ENCODE results near the gene RNGTT.

Gene RNGTT

DNA sequence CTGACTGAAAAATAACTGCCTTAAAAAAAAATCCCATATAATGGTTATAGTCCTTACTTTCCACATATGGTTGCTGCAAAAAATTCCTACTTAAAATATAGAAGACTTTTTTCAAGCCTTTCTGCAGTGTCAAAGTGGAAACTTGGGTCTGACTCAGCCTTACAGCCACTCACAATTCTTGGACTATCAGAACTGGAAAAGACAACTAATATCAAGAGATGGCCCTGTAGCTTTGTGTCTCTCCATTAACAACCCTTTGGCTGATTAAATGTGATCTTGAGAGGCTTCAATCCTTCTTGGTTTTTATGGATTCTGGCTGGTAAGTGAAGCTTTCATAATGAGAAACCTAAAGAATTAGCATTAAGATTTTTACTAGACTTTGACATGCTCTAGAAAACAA, 307.8 kb downstream of the RNGTT start:
- no peak for DNase-seq (ENCODE audit: low read depth in 2 of 2)

DNA sequence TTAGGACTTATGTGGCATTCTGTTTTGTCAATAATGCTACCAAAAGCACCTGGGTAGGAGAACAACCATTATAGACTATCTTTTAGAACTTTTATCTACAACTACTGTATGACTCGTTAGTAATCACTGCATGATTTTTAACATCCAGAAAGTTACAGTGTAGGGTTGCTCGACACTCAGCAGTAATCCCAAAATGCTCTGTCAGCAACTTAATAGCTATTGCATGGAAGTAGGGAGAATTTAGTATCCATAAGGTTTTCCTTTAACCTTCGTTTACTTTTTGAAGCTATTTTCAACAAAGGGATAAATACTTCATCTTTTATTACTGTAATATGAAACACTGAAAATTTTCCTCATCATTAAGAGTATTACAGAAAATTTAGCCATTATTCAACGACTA, 309.5 kb downstream of the RNGTT start:
- no peak for DNase-seq (ENCODE audit: low read depth in 2 of 2)

DNA sequence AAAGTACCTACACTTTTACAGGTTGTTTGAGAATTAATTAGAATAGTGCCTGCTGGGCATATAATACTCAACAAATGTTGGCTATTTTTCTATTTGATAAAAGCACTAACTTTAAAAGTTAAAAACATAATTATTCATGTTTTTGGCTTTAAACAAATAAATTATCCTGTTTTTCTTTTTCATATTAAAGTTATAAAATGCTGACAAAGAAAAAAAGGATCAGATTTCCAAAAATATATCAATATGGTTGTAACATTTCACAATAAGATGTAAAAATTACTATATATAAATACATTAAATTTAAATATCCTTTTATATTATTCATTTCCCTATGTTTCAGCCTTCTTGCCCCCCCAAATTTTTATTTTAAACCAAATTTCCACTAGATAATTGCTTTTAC, 312.0 kb downstream of the RNGTT start:
- no peak for DNase-seq (ENCODE audit: low read depth in 2 of 2)

DNA sequence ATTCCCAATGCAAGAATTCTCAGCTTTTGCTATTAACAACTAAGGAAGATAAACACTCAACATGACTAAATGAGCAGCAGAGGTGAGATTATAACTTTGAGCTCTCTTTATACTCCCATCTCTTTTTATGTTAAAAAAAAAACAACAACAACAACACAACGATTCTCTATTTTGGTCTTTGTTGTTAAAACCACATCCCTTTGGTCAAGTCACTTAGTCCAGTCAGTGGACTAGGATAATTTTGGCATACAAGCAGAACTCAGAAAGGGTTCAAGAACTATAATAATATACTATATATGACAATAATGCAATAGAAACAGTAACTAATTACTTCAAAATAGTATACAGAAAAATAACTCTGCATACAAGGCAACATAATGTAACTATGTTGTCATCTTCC, 312.4 kb downstream of the RNGTT start:
- no peak for DNase-seq (ENCODE audit: low read depth in 2 of 2)

DNA sequence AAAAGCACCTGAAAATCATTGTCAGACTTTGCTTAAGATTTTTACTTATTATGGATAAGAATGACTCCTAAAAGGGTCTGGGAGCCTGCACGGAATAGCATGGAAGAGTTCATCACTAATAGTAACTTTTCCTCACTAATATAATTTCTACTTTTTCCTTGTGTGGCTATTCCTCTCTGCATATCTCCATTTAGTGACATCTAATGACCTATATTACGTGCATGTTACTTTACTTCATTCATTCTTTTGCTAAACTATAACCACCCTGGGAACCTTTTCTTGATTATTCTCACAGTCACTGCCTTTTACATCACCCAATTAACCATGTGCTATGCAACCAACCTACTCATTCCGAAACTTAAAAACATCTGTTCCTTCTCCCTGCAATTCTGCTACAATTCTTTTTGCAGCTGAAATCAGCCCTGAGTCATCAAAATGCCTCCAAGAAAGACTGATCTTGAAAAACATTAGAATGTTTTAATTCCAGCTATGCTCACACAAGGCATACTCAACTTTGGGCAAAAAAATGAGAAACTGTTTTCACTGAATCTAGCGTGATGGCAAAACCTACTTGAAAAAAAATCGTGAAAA, 313.3 kb downstream of the RNGTT start:
- no peak for DNase-seq (ENCODE audit: low read depth in 2 of 2)

DNA sequence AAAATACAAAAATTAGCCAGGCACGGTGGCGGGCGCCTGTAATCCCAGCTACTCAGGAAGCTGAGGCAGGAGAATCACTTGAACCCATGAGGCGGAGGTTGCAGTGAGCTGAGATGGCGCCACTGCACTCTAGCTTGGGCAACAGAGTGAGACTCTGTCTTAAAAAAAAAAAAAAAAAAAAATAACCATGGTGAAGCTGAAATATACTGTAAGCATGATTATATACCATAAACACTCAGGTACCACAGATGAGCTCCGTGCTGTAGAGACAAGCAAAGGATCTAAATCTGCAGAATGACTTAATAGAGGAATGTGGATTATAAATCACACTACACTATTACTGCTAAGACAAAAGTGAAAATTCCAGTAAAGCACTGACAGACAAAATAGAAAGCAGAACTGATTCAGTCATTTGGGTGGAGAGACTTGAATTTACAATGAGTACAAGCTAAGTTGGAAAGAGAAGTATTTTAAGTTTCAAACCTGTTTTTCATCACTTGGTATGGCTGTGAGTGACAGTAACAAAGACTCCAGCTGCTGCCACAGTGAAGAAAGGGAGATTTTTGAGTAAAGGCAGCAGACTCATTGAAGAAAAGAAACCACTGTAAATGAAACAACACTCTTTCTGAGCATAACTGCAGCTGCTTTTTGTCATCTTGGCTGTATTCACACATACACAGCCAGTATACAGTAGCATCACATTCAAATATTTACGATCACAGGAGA, 322.1 kb downstream of the RNGTT start:
- no peak for DNase-seq (ENCODE audit: low read depth in 2 of 2)

DNA sequence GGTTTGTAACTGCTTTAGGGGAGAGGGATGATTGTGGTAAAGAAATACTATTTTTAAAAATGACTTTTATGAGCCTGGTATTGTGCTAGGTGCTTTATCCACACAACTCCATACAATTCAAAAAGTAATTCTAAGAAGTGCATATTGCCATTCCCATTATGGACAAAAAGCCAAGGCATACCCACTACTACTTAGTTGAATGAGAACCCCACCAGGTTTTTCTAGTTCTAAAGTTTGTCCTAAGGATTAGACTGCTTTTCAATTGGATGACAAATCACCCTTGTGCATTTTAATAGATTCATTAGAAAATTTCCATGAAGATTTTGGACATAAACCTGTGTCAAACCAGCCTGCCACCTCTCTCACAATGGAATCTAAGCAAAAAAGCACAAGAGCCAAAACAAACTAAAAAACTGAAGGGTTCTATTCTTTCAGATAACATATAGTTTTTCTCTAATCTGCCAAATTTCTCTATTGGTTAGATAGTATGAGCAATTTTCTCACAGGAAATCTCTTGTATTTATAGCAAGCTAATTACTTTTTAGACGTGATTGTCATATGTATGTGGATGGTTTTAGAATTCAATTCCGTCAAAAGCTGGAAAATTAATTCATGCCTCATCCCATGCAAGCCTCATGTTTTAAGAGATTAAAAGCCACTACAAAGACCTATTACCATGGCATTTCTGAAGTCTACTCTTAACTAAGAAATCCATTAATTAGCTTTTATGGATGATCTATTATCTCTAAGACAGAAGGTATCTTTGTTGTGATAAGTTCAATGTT, 325.5 kb downstream of the RNGTT start:
- DNase-seq (ENCODE audit: low read depth in 2 of 2) = no peak

DNA sequence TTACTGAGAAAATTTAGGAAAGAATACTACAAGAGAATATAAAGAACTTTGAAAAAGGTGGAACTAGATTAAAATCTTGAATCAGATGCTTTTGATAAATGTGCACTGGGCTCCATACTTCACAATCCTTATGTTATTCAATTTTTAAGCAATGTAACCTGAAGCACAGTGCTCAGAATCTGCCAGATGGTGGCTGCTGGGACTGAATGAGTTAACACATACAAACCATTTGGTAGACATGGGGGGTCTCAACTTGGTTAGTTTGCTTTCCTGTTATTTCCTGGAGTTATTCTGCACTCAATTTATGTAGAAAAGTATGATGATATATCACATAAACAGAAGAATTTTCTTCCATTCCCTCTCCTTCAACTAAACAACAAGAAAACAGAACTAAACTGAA, 326.5 kb downstream of the RNGTT start:
- DNase-seq (ENCODE audit: low read depth in 2 of 2) = no peak

DNA sequence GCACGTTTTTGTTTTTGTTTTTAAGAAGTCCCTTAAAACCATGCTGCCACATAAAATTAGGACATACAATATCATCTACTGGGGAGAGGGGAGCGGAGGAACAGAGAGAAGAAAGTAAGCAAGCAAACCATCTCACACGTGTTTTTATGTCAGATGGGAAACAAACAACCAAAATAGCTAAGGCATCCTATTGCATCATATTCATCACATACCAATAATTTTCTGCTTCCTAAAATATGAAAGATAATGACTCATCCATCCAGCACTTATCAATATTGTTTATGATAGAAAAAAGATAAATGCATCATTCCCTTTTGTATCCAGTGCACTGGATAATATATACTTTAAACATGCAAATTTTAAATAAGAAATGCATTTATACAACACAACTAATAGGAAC, 329.6 kb downstream of the RNGTT start:
- no peak for DNase-seq (ENCODE audit: low read depth in 2 of 2)

DNA sequence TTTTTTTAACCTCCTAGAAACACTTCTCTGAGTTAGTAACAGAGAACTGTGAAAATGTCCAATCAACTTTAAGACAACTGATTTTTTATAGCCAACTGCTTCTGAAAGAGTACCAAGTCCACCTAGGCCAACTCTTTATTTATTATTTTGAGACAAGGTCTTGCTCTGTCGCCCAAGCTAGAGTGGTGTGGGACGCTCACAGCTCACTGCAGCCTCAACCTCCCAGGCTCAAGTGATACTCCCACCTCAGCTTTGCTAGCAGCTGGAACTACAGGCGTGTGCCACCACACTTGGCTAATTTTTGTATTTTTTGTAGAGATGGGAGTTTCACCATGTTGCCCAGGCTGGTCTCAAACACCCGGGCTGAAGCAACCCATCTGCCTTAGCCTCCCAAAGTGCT, 331.6 kb downstream of the RNGTT start:
- no peak for DNase-seq (ENCODE audit: low read depth in 2 of 2)

DNA sequence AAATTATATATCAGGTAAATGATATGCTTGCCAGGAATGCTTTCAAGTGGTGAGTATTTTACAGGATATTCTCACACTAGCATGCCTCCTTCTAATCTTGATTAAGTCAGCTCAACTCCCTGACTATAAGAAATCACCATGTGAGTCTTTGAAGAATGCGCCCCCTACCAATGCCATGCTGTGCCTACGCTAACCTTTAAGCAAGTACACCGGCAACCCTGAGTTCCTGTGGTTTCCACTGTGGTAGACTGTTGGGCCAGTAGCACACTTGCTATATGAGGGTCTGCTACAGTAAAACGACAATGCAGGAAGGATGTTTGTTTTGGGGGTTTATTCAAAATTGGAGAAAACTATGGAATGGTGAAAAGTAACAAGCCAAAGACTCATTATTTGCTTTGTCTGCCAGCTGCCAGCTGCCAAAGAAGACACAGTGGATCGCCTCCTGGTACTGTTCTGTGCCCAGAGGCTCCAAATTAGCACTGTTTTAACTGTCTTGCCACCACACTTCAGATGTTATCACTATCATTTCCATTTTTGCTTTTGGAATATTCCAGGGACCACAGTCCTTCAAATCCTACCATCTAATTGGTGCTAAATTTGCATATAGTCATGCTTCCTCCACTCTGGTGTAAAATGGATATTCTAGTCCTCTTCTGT, 333.5 kb downstream of the RNGTT start:
- DNase-seq (ENCODE audit: low read depth in 2 of 2) = no peak

DNA sequence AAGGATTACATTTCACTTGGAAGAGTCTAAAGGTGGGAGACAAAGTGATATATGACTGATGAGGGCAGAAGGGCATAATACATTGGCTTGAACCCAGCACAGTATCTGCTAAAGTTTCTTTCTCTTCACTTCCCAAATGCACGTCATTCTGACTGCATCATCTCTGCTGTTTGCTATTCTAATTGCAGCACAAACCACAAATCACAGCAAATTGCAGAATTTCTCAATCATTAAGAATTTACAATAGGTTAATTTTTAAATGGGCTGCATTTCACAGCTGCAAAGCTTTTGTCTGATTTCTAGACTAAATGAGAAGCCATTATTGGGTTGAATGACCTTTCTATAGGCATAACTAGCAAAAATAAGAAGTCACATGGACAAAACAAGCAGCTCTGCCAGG, 337.0 kb downstream of the RNGTT start:
- no peak for DNase-seq (ENCODE audit: low read depth in 2 of 2)

DNA sequence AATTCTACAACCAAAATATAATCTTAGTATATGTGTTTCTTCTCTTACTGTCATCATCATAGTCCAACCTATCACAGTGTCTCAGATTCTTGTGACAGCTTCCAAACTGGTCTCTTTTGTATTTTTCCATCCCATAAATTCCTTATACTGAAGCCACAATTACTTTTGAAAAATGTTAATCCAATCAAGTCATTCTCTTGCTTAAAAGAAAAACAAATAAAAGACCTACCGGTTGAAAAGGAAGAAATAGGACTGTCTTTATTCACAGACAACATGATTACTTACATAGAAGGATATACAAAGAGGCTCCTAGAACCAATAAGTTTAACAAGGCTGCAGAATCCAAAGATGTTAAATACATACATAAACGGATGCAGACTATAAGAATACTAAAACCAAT, 339.9 kb downstream of the RNGTT start:
- no peak for DNase-seq (ENCODE audit: low read depth in 2 of 2)

DNA sequence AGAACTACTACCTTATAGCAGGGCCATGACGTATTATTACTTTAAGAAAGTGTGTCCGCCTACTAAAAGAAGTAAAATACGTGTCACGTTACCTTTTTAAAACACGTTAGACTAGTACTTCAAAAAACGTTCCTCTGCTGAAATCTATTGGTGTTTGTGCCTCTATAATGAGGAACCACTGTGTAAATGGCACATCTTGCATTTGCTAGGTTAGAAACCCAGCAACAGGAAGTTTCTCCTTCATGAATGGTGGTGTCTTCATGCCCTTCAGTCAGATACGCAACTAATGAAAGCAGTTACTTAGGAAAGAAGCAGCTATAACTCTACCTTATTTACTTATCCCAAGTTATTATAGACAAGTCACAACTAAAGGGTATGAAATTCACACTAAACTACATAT, 343.5 kb downstream of the RNGTT start:
- DNase-seq (ENCODE audit: low read depth in 2 of 2) = no peak

DNA sequence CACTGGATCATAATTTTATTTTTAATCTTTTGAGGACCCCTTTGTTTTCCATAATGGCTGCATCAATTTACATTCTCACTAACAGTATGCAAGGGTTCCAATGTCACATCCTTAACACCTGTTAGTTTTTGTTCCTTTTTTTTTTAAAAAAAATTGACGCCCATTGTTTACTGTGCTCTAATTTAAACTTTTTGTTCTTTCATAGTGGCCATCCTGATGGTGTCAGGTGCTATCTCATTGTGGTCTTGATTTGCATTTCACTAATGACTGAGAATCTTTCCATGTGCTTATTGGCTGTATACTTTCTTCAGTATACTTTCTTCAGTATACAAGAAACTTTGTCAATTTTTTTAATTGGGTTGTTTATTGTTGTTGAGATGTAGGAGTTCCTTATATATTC, 347.0 kb downstream of the RNGTT start:
- DNase-seq (ENCODE audit: low read depth in 2 of 2) = no peak

DNA sequence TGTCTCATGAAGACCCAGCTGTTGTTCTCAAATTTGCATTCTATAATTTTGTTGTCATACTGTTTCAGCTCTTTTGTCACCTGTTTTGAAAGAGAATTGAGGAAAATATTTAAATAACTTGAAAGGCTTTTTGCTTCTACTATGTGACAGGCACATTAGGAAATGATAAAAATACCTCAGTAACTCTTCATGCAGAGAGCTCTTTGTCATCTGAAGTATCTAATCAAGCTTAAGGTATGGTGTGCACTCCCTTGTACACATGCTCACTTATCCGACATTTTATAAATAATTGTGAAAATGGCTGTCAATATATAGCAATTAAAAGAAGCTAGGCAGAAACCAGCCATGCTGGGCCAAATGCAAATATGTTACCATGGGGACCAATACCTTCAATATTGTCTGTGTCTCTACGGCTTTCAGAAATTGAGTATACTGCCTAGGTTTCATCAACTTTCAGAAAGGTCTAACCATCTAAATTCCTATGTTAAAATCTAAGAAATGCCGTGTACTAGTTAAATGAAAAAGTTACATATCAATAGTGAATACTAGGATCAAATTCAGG, 349.0 kb downstream of the RNGTT start:
- no peak for DNase-seq (ENCODE audit: low read depth in 2 of 2)

DNA sequence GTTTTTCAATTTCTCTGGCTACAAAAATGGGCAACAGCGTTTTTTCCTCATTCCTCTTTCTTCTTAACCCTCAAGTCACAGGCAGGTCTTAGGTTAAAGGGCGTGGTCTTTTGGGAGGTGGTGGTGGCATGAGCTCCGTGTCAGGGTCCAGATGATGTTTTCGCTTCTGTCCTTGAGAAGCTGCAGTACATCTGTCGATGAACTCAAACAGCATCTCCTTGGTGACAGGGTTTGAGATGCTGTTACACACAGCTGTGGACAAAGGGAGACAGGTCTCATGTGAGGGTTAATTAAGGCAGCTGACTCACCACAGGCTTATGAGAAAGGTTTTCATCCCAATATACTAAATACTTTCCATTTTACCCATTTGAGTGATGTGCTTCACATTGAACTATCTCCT, 350.8 kb downstream of the RNGTT start:
- no peak for DNase-seq (ENCODE audit: low read depth in 2 of 2)

DNA sequence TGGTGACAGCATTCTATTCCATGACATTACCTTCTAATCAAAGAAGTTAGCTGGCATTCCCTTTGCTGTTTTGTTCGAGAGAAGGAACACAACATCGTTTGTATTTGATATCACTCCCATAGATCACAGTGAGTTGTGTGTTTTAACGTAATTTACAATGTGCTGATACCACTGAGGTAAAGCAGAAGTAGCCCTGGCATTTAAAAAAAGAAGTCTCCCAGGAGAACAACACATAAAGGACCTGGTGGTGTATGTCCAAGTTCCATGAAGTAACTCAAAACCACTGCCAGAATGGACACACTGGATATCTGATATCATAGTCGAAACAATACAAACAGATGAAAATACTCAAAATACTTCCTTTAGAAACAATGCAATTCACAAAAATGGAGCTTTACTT, 351.7 kb downstream of the RNGTT start:
- DNase-seq (ENCODE audit: low read depth in 2 of 2) = no peak

DNA sequence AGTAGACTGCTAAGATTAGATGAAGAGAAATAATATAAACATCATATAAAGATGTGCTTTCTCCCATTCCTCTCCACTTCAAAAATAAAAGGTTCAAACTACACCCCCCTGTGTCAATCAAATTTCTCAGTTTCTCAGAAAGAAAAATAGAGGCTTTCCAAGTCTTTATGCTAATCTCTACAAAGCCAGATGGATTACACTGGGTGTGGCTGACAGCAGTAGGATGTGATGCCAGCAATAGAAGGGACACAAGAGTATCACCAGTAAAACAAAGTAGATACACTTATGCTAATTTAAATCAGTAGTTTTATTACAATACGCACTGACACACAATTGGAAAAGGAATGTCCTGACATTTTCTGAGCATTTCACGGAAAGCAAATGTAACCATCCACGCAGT, 353.4 kb downstream of the RNGTT start:
- no peak for DNase-seq (ENCODE audit: low read depth in 2 of 2)

DNA sequence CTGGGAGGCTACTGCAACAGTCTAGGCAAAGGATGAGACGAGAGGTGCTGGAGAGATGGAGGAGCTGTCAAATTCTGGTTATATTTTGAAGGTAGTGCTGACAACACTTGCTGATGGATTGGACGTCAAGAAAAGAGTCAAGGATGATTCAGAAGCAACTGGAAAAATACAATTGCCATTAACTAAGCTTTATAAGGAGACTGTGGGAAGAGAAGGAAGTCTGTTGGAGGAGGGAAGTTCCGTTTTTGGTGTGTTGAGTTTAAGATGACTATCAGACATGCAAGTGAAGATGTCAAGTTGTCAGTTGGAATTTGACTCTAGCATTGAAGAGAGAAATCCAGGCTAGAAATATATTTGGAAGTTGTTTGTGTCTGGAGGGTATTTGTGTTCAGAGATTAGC, 358.1 kb downstream of the RNGTT start:
- DNase-seq (ENCODE audit: low read depth in 2 of 2) = no peak

DNA sequence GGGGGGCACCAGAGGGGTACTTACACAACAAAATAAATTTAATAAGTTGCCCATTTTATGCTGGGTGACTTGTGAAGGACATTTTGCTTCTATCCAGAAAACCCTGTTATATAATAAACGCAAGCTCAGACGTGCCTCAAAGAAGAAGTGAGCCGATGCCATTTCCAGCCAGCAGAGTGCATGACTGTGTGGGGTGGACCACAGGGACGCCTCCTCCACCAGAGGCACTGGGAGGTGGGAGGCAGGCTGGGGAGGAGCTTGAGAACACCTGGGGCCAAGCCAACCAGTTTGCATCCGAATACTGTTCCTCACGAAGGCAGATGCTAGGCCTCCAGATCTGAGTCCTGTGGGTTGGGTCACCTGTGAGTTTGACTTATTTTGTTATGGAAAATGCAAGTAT, 363.8 kb downstream of the RNGTT start:
- DNase-seq (ENCODE audit: low read depth in 2 of 2) = no peak

DNA sequence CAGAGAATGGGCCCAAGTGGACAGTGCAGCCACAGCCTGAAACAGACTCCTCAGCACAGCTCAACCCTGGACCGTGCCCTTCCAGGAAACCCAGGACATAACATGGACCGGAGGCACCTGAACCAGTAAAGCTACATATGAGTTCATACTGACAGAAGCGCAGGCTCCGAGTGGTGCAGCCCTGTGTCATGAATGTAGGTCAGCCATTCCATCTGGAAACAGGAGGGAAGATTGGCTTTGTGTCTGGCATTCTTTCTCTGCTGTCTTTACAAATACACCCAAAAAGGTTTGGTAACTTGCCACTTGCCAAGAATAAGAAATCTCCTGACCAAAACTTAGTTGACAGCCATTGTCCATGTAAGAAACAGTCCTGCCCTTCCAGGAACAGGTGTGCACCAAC, 366.6 kb downstream of the RNGTT start:
- DNase-seq (ENCODE audit: low read depth in 2 of 2) = no peak

Measured in stimulated activated CD8-positive, alpha-beta memory T cell treated with anti-CD3 and anti-CD28 coated beads, Interleukin-15, amount 100 ng/mL, for 4 hours (primary cell).